C4-2B (cell line): ENCODE data around the gene DLGAP4.

ENCODE experiments used
- H3K27ac ChIP-seq: fragments of 450-650 bp; 2 replicates; pipeline ENCODE4 v1.5.1; 2017
- CTCF ChIP-seq: fragments of 450-650 bp; conservative IDR thresholded peaks from 2 replicates; pipeline ENCODE4 v1.5.1; 2017; ENCODE audit warnings: mild to moderate bottlenecking
- ZFX ChIP-seq: fragments of 450-650 bp; IDR thresholded peaks from 2 replicates; pipeline ENCODE4 v1.6.1; 2017

DLGAP4 gene

GRCh38 chr20:36311141-36311853, 5.2 kb downstream of the DLGAP4 start:
- TF ChIP-seq CTCF (no peak), ZFX (no peak)
- H3K27ac ChIP-seq: no peak overlapping the region

- TF ChIP-seq CTCF: no peak
- TF ChIP-seq ZFX: no peak
These were observed 6.0 kb downstream of the DLGAP4 start for GRCh38 chr20:36311854-36312723.

GRCh38 chr20:36312724-36313441, 6.7 kb downstream of the DLGAP4 start:
- TF ChIP-seq ZFX (no peak), CTCF (no peak)
- H3K27ac ChIP-seq: no peak overlapping the region

More at GRCh38 chr20:36311854-36312723, 6.0 kb downstream of the DLGAP4 start:
- no peak overlapping the region for H3K27ac ChIP-seq

- no peak for TF ChIP-seq ZFX
- TF ChIP-seq CTCF: no peak
These were observed 7.3 kb downstream of the DLGAP4 start for GRCh38 chr20:36313476-36313875.

GRCh38 chr20:36313926-36314325, 7.8 kb downstream of the DLGAP4 start:
- TF ChIP-seq ZFX (no peak), CTCF (no peak)
- no peak overlapping the region for H3K27ac ChIP-seq

More at GRCh38 chr20:36313476-36313875, 7.3 kb downstream of the DLGAP4 start:
- no peak overlapping the region for H3K27ac ChIP-seq

GRCh38 chr20:36314734-36315544, 8.8 kb downstream of the DLGAP4 start:
- no peak overlapping the region for H3K27ac ChIP-seq
- TF ChIP-seq CTCF: no peak
- no peak for TF ChIP-seq ZFX
